Spleen (tissue), 7 donors: ENCODE data around the gene FAM107B.

Experiments
- CTCF ChIP-seq, 11 experiments: fragments of 200-600 bp in 7 of 11; fragments of 450-650 bp in 4 of 11; sonication (generic) in 4 of 11; IDR thresholded peaks in 8 of 11; conservative IDR thresholded peaks in 3 of 11; 1 replicate in 7 of 11; 2 replicates in 4 of 11; pipeline versions ENCODE4 v1.4.0 to v1.8.0; 2016 to 2021; ENCODE audit warnings: antibody characterized with exemption in 11 of 11, inconsistent platforms in 4 of 11, mild to moderate bottlenecking in 1 of 11
- POLR2A ChIP-seq, 3 donors: fragments of 450-650 bp; IDR thresholded peaks; one replicate each; pipeline ENCODE4 v1.5.1; 2017; ENCODE audit warnings: antibody characterized with exemption in 3 of 3, mild to moderate bottlenecking in 1 of 3
- donor health status: DM: no; HTN: no; CAD: no; lungs with moderate emphysema.
- donor health status: DM: no; HTN: no; CAD: no.
- donor health status: DM: no; HTN: no; CAD: no.

- TF ChIP-seq POLR2A (IDR thresholded peaks at IDR 0.05) (no peak), CTCF (IDR thresholded peaks at IDR 0.05 in 8 of 11, conservative IDR thresholded peaks at IDR 0.05 in 3 of 11) (no peak)
These were observed 182.1 kb downstream of the FAM107B start for GRCh38 chr10:14592566-14592965.
